ENCODE results near the gene ZNF585A. TPM values are rescaled to one million over a fixed set of nuclear protein-coding genes. Genes with fewer than 3 reads are reported as not detected.
"Not testable (repeated sequence)": the region's sequence is repeated elsewhere in the genome, so short reads cannot be mapped to it uniquely, and the experiment has no call there.

Gene ZNF585A
- total RNA-seq, 1 experiment from 2014 or later = 6.4 TPM

DNA sequence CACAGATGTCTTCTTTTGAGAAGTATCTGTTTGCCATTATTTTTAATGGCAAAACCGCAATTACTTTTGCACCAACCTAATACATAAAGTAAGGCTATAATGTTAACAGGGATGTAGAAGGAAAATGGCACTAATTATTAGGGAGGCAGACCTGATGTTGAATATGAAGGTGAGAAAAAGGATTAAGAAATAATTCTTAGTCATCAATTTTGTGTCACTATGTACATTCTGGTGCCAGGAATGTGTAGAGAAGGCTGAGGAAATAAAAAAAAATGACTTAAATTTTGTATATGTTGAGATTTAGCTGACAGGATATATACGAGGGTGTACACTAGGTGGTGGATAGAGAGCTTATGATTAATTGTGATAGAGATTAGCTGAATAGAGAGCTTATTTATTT, 25.3 kb upstream of the ZNF585A start:
- ChIA-PET CTCF (no interaction called here), POLR2A (ENCODE audit: low non-redundant PET) (no interaction called here)
- Histone ChIP-seq H3K27me3 (replicated peaks; ENCODE audit: insufficient read depth, low read depth, low read length, poor library complexity) (no peaks in the 10 kb centered on the region), H3K27ac (ENCODE audit: low read depth, low read length, poor library complexity, severe bottlenecking) (no peak overlapping the region), H3K9me3 (ENCODE audit: low read depth, low read length, poor library complexity, severe bottlenecking) (no peaks in the 10 kb centered on the region), H3K36me3 (ENCODE audit: insufficient read depth, low read length, poor library complexity, severe bottlenecking) (no peaks in the 10 kb centered on the region), H3K4me1 (ENCODE audit: insufficient read depth, low read length, poor library complexity, severe bottlenecking) (no peaks in the 10 kb centered on the region), H3K4me3 (ENCODE audit: low read depth, low read length, poor library complexity, severe bottlenecking) (no peak overlapping the region)
- no peak for DNase-seq (ENCODE audit: low spot score)
- intact Hi-C loops (cut with micrococcal nuclease; ENCODE audit: unreplicated experiment) = no loop called here
- TF ChIP-seq, protein P1, sequence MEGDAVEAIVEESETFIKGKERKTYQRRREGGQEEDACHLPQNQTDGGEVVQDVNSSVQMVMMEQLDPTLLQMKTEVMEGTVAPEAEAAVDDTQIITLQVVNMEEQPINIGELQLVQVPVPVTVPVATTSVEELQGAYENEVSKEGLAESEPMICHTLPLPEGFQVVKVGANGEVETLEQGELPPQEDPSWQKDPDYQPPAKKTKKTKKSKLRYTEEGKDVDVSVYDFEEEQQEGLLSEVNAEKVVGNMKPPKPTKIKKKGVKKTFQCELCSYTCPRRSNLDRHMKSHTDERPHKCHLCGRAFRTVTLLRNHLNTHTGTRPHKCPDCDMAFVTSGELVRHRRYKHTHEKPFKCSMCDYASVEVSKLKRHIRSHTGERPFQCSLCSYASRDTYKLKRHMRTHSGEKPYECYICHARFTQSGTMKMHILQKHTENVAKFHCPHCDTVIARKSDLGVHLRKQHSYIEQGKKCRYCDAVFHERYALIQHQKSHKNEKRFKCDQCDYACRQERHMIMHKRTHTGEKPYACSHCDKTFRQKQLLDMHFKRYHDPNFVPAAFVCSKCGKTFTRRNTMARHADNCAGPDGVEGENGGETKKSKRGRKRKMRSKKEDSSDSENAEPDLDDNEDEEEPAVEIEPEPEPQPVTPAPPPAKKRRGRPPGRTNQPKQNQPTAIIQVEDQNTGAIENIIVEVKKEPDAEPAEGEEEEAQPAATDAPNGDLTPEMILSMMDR (conservative IDR thresholded peaks at IDR 0.05; ENCODE audit: low read depth, low read length) = no peak
- TF ChIP-seq EZH2 (IDR thresholded peaks at IDR 0.05; ENCODE audit: borderline replicate concordance, low read depth, low read length, poor library complexity, severe bottlenecking) = no peak
- BruUV-seq (replicated peaks) = no TSS peak

DNA sequence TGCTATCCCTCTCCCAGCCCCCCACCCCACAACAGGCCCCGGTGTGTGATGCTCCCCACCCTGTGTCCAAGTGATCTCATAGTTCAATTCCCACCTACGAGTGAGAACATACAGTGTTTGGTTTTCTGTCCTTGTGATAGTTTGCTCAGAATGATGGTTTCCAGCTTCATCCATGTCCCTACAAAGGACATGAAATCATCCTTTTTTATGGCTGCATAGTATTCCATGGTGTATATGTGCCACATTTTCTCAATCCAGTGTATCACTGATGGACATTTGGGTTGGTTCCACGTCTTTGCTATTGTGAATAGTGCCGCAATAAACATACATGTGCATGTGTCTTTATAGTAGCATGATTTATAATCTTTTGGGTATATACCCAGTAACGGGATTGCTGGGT, 24.6 kb upstream of the ZNF585A start:
- H3K9me3 ChIP-seq (ENCODE audit: low read depth, low read length, poor library complexity, severe bottlenecking); CTCF ChIA-PET; H3K36me3 ChIP-seq (ENCODE audit: insufficient read depth, low read length, poor library complexity, severe bottlenecking); BruUV-seq (replicated peaks); POLR2A ChIA-PET (ENCODE audit: low non-redundant PET); intact Hi-C loops (cut with micrococcal nuclease; ENCODE audit: unreplicated experiment); H3K4me1 ChIP-seq (ENCODE audit: insufficient read depth, low read length, poor library complexity, severe bottlenecking); DNase-seq (ENCODE audit: low spot score); H3K4me3 ChIP-seq (ENCODE audit: low read depth, low read length, poor library complexity, severe bottlenecking); H3K27me3 ChIP-seq (replicated peaks; ENCODE audit: insufficient read depth, low read depth, low read length, poor library complexity); H3K27ac ChIP-seq (ENCODE audit: low read depth, low read length, poor library complexity, severe bottlenecking): not testable (repeated sequence)

DNA sequence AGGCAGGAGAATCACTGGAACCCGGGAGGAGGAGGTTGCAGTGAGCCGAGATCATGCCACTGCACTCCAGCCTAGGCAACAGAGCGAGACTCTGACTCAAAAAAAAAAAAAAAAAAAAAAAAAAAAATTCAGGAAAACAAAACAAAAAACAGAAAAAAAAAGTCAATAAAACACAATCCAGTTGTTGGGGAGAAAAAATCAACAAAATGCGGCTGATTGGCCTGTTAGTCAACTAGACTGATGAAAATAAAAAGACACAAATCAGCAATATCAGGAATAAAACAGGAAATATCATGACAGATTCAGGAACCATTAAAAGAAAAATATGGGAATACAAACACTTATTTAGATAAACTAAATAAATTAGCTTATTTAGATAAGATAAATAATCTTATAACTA, 22.8 kb upstream of the ZNF585A start:
- BruUV-seq (replicated peaks); DNase-seq (ENCODE audit: low spot score); CTCF ChIA-PET; intact Hi-C loops (cut with micrococcal nuclease; ENCODE audit: unreplicated experiment); H3K4me1 ChIP-seq (ENCODE audit: insufficient read depth, low read length, poor library complexity, severe bottlenecking); H3K4me3 ChIP-seq (ENCODE audit: low read depth, low read length, poor library complexity, severe bottlenecking); H3K36me3 ChIP-seq (ENCODE audit: insufficient read depth, low read length, poor library complexity, severe bottlenecking); POLR2A ChIA-PET (ENCODE audit: low non-redundant PET); H3K27ac ChIP-seq (ENCODE audit: low read depth, low read length, poor library complexity, severe bottlenecking); H3K27me3 ChIP-seq (replicated peaks; ENCODE audit: insufficient read depth, low read depth, low read length, poor library complexity): not testable (repeated sequence)
- H3K9me3 ChIP-seq (ENCODE audit: low read depth, low read length, poor library complexity, severe bottlenecking) = peaks cover 12% of the 10 kb centered on the region

DNA sequence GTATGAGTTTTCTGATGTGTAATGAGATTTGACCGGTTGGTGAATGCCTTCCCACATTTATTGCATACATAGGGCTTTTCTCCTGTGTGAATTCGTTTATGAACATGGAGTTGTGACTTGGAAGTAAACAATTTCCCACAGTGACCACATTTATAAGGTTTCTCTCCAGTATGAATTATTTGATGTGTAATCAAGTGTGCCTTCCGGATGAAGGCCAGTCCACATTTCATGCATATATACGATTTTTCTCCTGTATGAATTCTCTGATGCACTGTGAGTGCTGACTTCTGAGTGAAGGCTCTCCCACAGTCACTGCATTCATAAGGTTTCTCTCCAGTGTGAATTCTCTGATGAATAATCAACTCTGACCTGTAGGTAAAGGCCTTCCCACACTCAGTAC, 13.6 kb upstream of the ZNF585A start:
- intact Hi-C loops (cut with micrococcal nuclease; ENCODE audit: unreplicated experiment); BruUV-seq (replicated peaks); DNase-seq (ENCODE audit: low spot score); CTCF ChIA-PET; POLR2A ChIA-PET (ENCODE audit: low non-redundant PET); H3K4me1 ChIP-seq (ENCODE audit: insufficient read depth, low read length, poor library complexity, severe bottlenecking); H3K27me3 ChIP-seq (replicated peaks; ENCODE audit: insufficient read depth, low read depth, low read length, poor library complexity); H3K27ac ChIP-seq (ENCODE audit: low read depth, low read length, poor library complexity, severe bottlenecking); H3K4me3 ChIP-seq (ENCODE audit: low read depth, low read length, poor library complexity, severe bottlenecking): not testable (repeated sequence)
- Histone ChIP-seq H3K9me3 (ENCODE audit: low read depth, low read length, poor library complexity, severe bottlenecking) (peaks cover 44% of the 10 kb centered on the region), H3K36me3 (ENCODE audit: insufficient read depth, low read length, poor library complexity, severe bottlenecking) (peaks cover 12% of the 10 kb centered on the region)

DNA sequence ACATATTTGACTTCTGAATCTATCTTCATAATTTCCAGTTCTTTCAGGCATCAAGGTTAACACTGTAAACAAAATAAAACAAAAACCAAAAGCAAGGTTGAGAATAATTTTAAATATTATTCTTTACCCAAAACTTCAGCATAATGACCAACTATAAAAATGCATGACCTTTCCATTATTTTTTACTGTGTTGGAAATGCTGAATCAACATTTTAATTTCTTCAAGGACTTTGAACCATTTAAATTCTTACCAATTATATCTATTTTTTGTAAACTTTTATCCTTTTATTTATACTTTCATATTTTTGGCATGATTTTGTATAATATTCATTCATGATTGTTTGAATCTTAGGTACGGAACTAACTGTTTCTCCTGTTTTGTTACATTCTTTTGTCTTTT, 6.9 kb downstream of the ZNF585A start:
- no peaks in the 10 kb centered on the region for H3K4me1 ChIP-seq (ENCODE audit: insufficient read depth, low read length, poor library complexity, severe bottlenecking)
- ChIA-PET CTCF (no interaction called here), POLR2A (ENCODE audit: low non-redundant PET) (no interaction called here)
- intact Hi-C loops (cut with micrococcal nuclease; ENCODE audit: unreplicated experiment) = no loop called here
- BruUV-seq (replicated peaks) = no TSS peak
- TF ChIP-seq, protein P1 (conservative IDR thresholded peaks at IDR 0.05; ENCODE audit: low read depth, low read length) = no peak
- no peak for TF ChIP-seq EZH2 (IDR thresholded peaks at IDR 0.05; ENCODE audit: borderline replicate concordance, low read depth, low read length, poor library complexity, severe bottlenecking)
- H3K27ac ChIP-seq (ENCODE audit: low read depth, low read length, poor library complexity, severe bottlenecking) = no peak overlapping the region
- no peaks in the 10 kb centered on the region for H3K27me3 ChIP-seq (replicated peaks; ENCODE audit: insufficient read depth, low read depth, low read length, poor library complexity)
- no peak for DNase-seq (ENCODE audit: low spot score)
- H3K36me3 ChIP-seq (ENCODE audit: insufficient read depth, low read length, poor library complexity, severe bottlenecking) = peaks cover 11% of the 10 kb centered on the region
- peaks cover 10% of the 10 kb centered on the region for H3K9me3 ChIP-seq (ENCODE audit: low read depth, low read length, poor library complexity, severe bottlenecking)
- no peak overlapping the region for H3K4me3 ChIP-seq (ENCODE audit: low read depth, low read length, poor library complexity, severe bottlenecking)
